GM12892 (cell line): ENCODE results near the gene DENND4C.

ENCODE experiments used
- POLR2A ChIP-seq: IDR thresholded peaks from 2 replicates; pipeline ENCODE4 v1.6.1; 2011; ENCODE audit warnings: low read depth, low read length, control low read depth
- POLR2AphosphoS5 ChIP-seq: IDR thresholded peaks from 2 replicates; pipeline ENCODE4 v1.6.1; 2011; ENCODE audit warnings: low read depth, low read length, control low read depth
- TAF1 ChIP-seq: IDR thresholded peaks from 2 replicates; pipeline ENCODE4 v1.6.1; 2011; ENCODE audit warnings: low read depth, mild to moderate bottlenecking, control low read depth, low read length, borderline replicate concordance

- no peak for TF ChIP-seq POLR2A
- no peak for TF ChIP-seq POLR2AphosphoS5
- TF ChIP-seq TAF1, result no peak
Measured at GRCh38 chr9:19233344-19233743, 2.9 kb downstream of the DENND4C start.
